HG03175 (cell line): ENCODE results near the gene MUC5AC.
"Not testable (repeated sequence)": the region's sequence is repeated elsewhere in the genome, so short reads cannot be mapped to it uniquely, and the experiment has no call there.

Experiments used
- ATAC-seq: cut with Tn5 transposase; IDR thresholded peaks from one replicate; pipeline ENCODE4 v1.9.1; 2021; ENCODE audit warnings: mild to moderate bottlenecking, moderate library complexity; ENCODE audit not compliant: unreplicated experiment

Gene MUC5AC

GRCh38 chr11:1157645-1158591 lies at the start of gene MUC5AC:
Gene MUC5AC (plus strand): TSS chr11:1157953. CDS start chr11:1158000, 47 bp downstream.
- ATAC-seq: no peak

GRCh38 chr11:1108246-1108900 lies 49.4 kb upstream of the MUC5AC start:
- no peak for ATAC-seq

GRCh38 chr11:1109101-1109917 lies 48.4 kb upstream of the MUC5AC start:
- ATAC-seq: no peak

GRCh38 chr11:1109918-1110705 lies 47.6 kb upstream of the MUC5AC start:
- no peak for ATAC-seq

GRCh38 chr11:1111545-1112212 lies 46.1 kb upstream of the MUC5AC start:
- ATAC-seq: no peak

GRCh38 chr11:1112351-1113191 lies 45.2 kb upstream of the MUC5AC start:
- no peak for ATAC-seq

- ATAC-seq: no peak
These were observed 44.1 kb upstream of the MUC5AC start for GRCh38 chr11:1113405-1114201.

- ATAC-seq: not testable (repeated sequence)
These were observed 42.5 kb upstream of the MUC5AC start for GRCh38 chr11:1115292-1115691.

GRCh38 chr11:1116104-1116503 lies 41.6 kb upstream of the MUC5AC start:
- ATAC-seq: no peak

GRCh38 chr11:1116666-1117390 lies 40.9 kb upstream of the MUC5AC start:
- ATAC-seq: no peak

- no peak for ATAC-seq
These were observed 39.8 kb upstream of the MUC5AC start for GRCh38 chr11:1117992-1118391.

GRCh38 chr11:1118755-1119603 lies 38.8 kb upstream of the MUC5AC start:
- ATAC-seq: no peak

GRCh38 chr11:1119604-1120146 lies 38.1 kb upstream of the MUC5AC start:
- no peak for ATAC-seq

- ATAC-seq: no peak
These were observed 37.0 kb upstream of the MUC5AC start for GRCh38 chr11:1120532-1121330.

- no peak for ATAC-seq
These were observed 36.4 kb upstream of the MUC5AC start for GRCh38 chr11:1121331-1121812.
